ENCODE data around the gene ITPRIPL2. TPM values are rescaled to one million over a fixed set of nuclear protein-coding genes. Genes with fewer than 3 reads are reported as not detected.

ITPRIPL2 gene
- 17.2 TPM for total RNA-seq

- DNase-seq (ENCODE audit: low read depth in 2 of 3, low spot score in 2 of 3), result peak in 2 of 3 donors; percentile 37 to 46
These were observed at the start of gene ITPRIPL2 for GRCh38 chr16:19113577-19114358. TSS of gene ITPRIPL2 (plus strand) at chr16:19113964. CDS start at chr16:19114462, 498 bp downstream.

GRCh38 chr16:19066988-19067348 lies 46.8 kb upstream of the ITPRIPL2 start:
- DNase-seq (ENCODE audit: low read depth in 2 of 3, low spot score in 2 of 3), result no peak

GRCh38 chr16:19067349-19068236 lies 46.2 kb upstream of the ITPRIPL2 start, which contains the start of gene COQ7:
TSS of gene COQ7 (plus strand) at chr16:19067614. CDS start at chr16:19067665, 51 bp downstream.
- peak; percentile 98 to 100 (median 100) for DNase-seq (ENCODE audit: low read depth in 2 of 3, low spot score in 2 of 3)

- DNase-seq (ENCODE audit: low read depth in 2 of 3, low spot score in 2 of 3), result no peak
These were observed 45.4 kb upstream of the ITPRIPL2 start for GRCh38 chr16:19068237-19068815.

DNA sequence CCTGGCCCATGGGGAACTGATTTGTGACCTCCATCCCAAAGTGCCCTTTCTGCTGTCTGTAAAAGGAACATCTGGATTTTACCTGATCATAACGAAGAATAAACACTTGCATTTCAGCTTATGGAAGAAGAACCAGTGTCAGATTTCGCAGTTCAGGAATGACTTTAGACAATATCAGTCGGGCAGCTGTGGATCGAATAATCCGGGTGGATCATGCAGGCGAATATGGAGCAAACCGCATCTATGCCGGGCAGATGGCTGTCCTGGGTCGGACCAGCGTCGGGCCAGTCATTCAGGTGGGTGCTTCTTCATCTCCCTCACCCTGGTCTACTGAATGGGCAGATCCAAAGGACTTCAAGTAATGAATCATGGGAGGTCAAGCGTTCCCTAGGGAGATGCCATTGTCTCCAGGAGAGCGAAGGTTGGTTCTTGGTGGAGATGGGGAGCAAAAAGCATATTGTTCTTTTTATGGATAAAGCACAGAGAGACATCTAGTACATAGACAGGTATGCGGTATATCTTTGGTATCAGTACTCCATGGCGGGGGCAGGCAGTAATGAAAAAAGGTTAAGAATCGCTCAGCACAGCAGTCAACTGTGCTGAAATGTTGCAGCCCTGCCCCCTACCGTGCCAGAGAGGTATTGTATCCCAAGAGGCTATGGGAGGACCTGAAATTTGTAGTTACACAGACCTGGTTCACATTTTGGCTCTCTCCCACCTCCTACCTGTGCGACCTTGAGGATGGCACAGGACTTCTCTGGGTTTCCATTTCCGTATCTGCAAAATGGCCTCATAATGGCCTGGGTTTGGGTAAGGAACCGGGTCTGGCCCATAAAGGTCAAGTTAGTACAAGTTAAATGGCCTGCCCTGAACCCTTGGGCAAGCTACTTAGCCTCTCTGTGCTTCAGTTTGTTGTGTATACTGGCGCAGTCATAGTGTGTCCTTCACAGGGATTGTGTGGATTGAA lies 41.7 kb upstream of the ITPRIPL2 start:
- peak in 2 of 3 donors; percentile 48 to 64 for DNase-seq (ENCODE audit: low read depth in 2 of 3, low spot score in 2 of 3)

- no peak for DNase-seq (ENCODE audit: low read depth in 2 of 3, low spot score in 2 of 3)
These were observed 40.4 kb upstream of the ITPRIPL2 start for GRCh38 chr16:19073344-19073743.

DNA sequence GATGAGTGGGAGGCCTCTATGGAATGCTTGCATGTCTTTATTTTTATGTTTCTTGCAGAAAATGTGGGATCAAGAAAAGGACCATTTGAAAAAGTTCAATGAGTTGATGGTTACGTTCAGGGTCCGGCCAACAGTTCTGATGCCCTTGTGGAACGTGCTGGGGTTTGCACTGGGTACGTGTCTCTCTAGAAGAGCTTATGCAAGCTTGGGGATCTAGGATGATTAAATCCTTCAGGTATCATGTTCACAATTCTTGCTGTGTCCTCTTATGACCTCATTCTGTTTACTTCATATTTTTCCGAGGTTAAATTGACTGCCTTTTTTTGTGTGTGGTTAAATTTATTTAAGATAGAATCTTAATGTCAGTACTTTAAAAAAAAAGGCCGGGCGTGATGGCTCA lies 39.9 kb upstream of the ITPRIPL2 start:
- no peak for DNase-seq (ENCODE audit: low read depth in 2 of 3, low spot score in 2 of 3)

DNA sequence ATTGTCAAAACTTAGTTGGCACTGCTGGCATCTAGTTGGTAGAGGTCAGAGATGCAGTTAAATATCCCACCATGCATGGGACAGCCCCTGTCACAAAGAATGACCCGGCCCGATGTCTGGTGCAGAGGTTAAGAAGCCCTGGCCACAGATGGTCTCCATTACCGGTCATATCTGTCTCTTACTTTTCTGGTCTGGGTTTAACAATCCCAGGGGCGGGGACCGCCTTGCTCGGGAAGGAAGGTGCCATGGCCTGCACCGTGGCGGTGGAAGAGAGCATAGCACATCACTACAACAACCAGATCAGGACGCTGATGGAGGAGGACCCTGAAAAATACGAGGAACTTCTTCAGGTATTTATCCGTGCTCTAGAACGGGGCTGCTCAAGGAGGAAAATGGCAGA lies 38.3 kb upstream of the ITPRIPL2 start:
- DNase-seq (ENCODE audit: low read depth in 2 of 3, low spot score in 2 of 3), result no peak

GRCh38 chr16:19077879-19078278 lies 35.9 kb upstream of the ITPRIPL2 start:
- no peak for DNase-seq (ENCODE audit: low read depth in 2 of 3, low spot score in 2 of 3)

DNA sequence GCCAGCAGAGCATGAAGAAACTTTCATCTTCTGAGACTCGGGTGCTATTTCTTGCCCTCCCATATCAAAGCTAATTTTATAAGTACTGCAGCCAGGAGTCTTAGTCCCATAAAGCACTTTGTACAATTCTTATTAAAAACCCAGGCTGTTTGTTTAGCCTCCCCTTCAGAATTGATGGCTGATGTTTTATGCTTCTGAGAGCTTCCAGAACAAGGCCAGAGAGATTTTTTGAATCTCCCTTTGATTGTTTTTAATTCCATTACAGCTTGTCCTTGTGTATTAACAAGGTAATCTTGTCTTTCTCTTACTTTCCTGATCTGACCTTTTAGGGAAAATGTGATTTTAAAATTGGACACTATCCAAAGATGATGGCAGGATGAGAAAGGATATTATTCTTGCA lies 30.1 kb upstream of the ITPRIPL2 start:
- no peak for DNase-seq (ENCODE audit: low read depth in 2 of 3, low spot score in 2 of 3)

- no peak for DNase-seq (ENCODE audit: low read depth in 2 of 3, low spot score in 2 of 3)
These were observed 29.6 kb upstream of the ITPRIPL2 start for GRCh38 chr16:19084139-19084538.

- DNase-seq (ENCODE audit: low read depth in 2 of 3, low spot score in 2 of 3), result no peak
These were observed 28.9 kb upstream of the ITPRIPL2 start for GRCh38 chr16:19084879-19085278.

DNA sequence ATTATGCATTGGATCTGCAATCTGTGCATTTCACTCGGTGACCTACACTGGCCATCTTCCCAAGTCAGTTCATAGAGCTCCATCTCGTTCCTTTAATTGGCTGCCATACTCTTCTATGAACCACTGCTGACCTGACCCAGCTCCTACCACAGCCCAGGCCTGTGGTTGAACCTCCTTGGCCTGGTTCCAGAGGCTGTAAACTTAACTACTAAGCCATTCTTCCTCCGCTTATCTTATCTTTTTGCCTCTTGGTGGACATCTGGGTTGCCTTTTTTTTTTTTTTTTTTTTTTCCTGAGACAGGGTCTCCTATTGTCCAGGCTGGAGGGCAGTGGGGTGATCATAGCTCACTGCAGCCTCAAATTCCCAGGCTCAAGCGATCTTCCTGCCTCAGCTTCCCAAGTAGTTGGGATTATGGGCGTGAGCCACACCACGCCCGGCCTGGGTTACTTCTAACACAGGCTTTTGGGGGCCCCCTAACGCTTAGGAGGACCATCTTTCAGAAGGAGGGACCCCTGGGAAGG lies 28.0 kb upstream of the ITPRIPL2 start:
- DNase-seq (ENCODE audit: low read depth in 2 of 3, low spot score in 2 of 3), result peak in 2 of 3 donors; percentile 50 to 58

GRCh38 chr16:19086322-19087199 lies 27.2 kb upstream of the ITPRIPL2 start:
- DNase-seq (ENCODE audit: low read depth in 2 of 3, low spot score in 2 of 3), result peak; percentile 60 to 76 (median 76)

DNA sequence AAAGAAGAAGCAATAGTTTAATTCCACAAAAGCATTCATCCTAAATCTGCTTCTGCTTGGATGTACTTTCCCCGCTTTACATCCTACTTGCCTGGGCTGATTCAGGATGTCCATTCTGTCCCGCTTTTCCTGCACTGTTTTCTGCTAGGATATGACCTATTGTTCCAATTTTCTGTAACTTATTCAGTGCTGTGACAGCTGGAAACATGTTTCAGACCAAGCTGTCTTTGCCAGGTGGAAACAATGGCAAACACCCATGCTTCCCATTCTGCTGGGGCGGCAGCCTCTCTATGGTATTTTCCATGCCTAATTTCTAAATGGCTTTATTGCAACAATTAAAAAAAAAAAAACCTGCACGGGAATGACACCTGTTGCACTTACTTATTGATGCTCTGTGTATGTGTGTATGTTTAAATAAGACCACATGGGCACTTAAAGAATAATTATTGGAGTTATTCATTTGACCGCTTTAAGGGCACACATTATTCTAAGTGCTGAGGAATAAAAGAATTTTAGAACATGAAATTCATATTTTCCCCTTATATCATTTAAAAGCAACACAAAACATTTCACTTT lies 25.3 kb upstream of the ITPRIPL2 start:
- no peak for DNase-seq (ENCODE audit: low read depth in 2 of 3, low spot score in 2 of 3)

DNA sequence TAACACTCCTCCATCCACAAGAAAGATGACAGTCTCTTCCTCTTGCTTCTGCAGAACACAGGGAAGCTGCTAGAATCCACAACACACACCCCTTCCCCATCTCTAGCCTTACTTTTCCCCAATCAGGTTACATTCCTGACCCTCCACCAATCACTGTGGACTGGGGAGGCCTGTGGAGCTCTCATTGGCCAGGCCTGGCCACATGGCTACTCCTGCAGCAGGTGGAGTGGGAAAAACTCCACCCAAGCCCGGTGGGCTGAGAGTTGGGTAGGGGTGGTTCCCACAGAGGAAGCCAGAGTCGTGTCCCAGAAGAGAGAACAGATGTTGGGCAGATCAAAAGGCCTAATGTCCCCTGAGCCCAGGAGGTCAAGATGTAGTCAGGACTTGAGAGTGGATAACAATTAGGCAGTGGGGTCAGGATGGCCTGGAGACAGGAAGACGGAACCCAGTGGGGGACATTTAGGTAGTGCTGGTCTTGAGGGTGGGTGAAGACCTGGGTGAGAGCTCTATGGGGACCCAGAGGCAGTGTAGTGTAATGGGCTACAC lies 24.3 kb upstream of the ITPRIPL2 start:
- no peak for DNase-seq (ENCODE audit: low read depth in 2 of 3, low spot score in 2 of 3)

DNA sequence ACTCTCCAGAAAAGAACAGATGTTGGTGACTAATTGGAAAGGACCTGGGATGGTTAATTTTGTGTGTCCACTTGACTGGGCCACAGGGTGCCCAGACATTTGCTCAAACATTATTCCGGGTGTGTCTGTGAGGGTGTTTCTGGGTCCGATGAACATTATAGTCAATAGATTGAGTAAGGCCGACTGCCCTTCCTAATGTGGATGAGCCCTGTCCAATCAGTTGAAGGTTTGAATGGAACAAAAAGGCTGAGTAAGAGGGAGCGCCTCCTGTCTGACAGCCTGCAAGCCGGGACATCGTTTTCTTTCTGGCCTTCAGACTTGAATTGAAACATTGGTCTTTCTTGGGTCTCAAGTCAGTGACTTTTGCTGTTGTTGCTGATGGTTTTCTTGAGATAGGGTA lies 22.8 kb upstream of the ITPRIPL2 start:
- DNase-seq (ENCODE audit: low read depth in 2 of 3, low spot score in 2 of 3), result no peak

Measured in hematopoietic multipotent progenitor cell (in vitro differentiated cells).